Panc1 (cell line): ENCODE measurements around the gene CDR2L. TPM values are rescaled to one million over a fixed set of nuclear protein-coding genes. Genes with fewer than 3 reads are reported as not detected.

Experiments used
- ATAC-seq: fragments of 200-7000 bp; cut with Tn5 transposase; 2 replicates; pipeline ENCODE4 v1.9.1; 2020; ENCODE audit warnings: mild to moderate bottlenecking, moderate library complexity
- BruUV-seq: library from RNA; stranded (reverse); fragments of 400-500 nt; replicated peaks from 2 replicates; lab custom pipeline; 2021; lab: Mats Ljungman, UMichigan
- CTCF ChIA-PET: fragments of 300-600 bp; sonication (Branson Sonifier 250); formaldehyde crosslinking; loops from one replicate; lab custom pipeline; 2022; ENCODE audit warnings: antibody characterized with exemption; lab: Charles Lee
- POLR2A ChIA-PET: fragments of 300-600 bp; sonication (Branson Sonifier 250); formaldehyde crosslinking; loops from one replicate; lab custom pipeline; 2022; ENCODE audit warnings: antibody characterized with exemption; lab: Charles Lee
- DNase-seq: peaks from one replicate; pipeline ENCODE4 v3.0.0-alpha.2; 2010; ENCODE audit warnings: low read depth, low spot score
- H3K27ac ChIP-seq: 2 replicates; pipeline ENCODE4 v1.5.1; 2011; ENCODE audit warnings: mild to moderate bottlenecking, low read length, inconsistent platforms
- H3K27me3 ChIP-seq: fragments of 200-500 bp; sonication (Bioruptor generic); 2 replicates; pipeline ENCODE4 v1.6.0; 2014; ENCODE audit warnings: low read length, inconsistent platforms; ENCODE audit not compliant: control insufficient read depth, insufficient read depth
- H3K36me3 ChIP-seq: fragments of 200-500 bp; sonication (Bioruptor generic); 2 replicates; pipeline ENCODE4 v1.5.1; 2014; ENCODE audit warnings: inconsistent platforms, mild to moderate bottlenecking, low read length, moderate library complexity; ENCODE audit not compliant: control insufficient read depth, insufficient read depth
- H3K4me1 ChIP-seq: 2 replicates; pipeline ENCODE4 v1.5.1; 2011; ENCODE audit warnings: inconsistent platforms, mild to moderate bottlenecking, low read length, moderate library complexity; ENCODE audit not compliant: control insufficient read depth, insufficient read depth
- H3K4me3 ChIP-seq, 2 experiments: 2 replicates each; pipeline ENCODE4 v1.5.1; 2011 to 2012; ENCODE audit warnings: low read depth in 2 of 2, low read length in 2 of 2, mild to moderate bottlenecking in 2 of 2, inconsistent platforms in 1 of 2, moderate library complexity in 1 of 2
- H3K9me3 ChIP-seq: fragments of 200-500 bp; sonication (Bioruptor generic); 2 replicates; pipeline ENCODE4 v1.5.1; 2014; ENCODE audit warnings: low read depth, mild to moderate bottlenecking, inconsistent platforms, low read length, moderate library complexity; ENCODE audit not compliant: control insufficient read depth, insufficient read depth
- CTCF ChIP-seq: fragments of 450-650 bp; IDR thresholded peaks from 2 replicates; pipeline ENCODE4 v1.5.1; 2017; ENCODE audit warnings: mild to moderate bottlenecking
- POLR2AphosphoS5 ChIP-seq: IDR thresholded peaks from 2 replicates; pipeline ENCODE4 v1.6.1; 2012; ENCODE audit warnings: mild to moderate bottlenecking, low read depth, low read length, moderate library complexity
- REST ChIP-seq, 2 experiments: IDR thresholded peaks; 2 replicates each; pipeline ENCODE4 v1.6.1; 2011 to 2012; ENCODE audit warnings: low read depth in 2 of 2, control low read depth in 1 of 2, low read length in 1 of 2, mild to moderate bottlenecking in 1 of 2, moderate library complexity in 1 of 2; ENCODE audit not compliant: insufficient read depth in 1 of 2
- SIN3A ChIP-seq: IDR thresholded peaks from 2 replicates; pipeline ENCODE4 v1.6.1; 2012; ENCODE audit warnings: low read depth, mild to moderate bottlenecking, low read length, moderate library complexity, borderline replicate concordance; ENCODE audit not compliant: insufficient read depth
- TCF7L2 ChIP-seq: IDR thresholded peaks from 2 replicates; pipeline ENCODE4 v1.6.1; 2011; ENCODE audit warnings: mild to moderate bottlenecking, low read depth, low read length, inconsistent platforms
- in situ Hi-C: cut with HindIII; loops from 2 replicates; pipeline ENCODE4 v1.10.0; 2016; ENCODE audit warnings: low sequenced_read_pairs, low pct_unique_long_range_greater_than_20kb
- intact Hi-C: fragments of 100-400 bp; cut with micrococcal nuclease; formaldehyde crosslinking; loops from one replicate; pipeline ENCODE4 v1.10.0; 2022; ENCODE audit not compliant: unreplicated experiment
- total RNA-seq: library from RNA; stranded (reverse); gene quantifications from one replicate; pipeline ENCODE4 v1.2.1, GENCODE V29; 2021; ENCODE audit not compliant: unreplicated experiment

Gene CDR2L
- total RNA-seq, 1 experiment from 2014 or later, result 32.0 TPM

- Histone ChIP-seq H3K9me3 (no peaks in the 10 kb centered on the region), H3K4me3 (no peak overlapping the region), H3K4me1 (peaks cover 21% of the 10 kb centered on the region), H3K27me3 (no peaks in the 10 kb centered on the region), H3K27ac (no peak overlapping the region; the same call in 1 of the 2 replicates), H3K36me3 (peaks cover 3% of the 10 kb centered on the region; the same call in 1 of the 2 replicates)
- TF ChIP-seq REST (IDR thresholded peaks at IDR 0.05; ENCODE audit: insufficient read depth in 1 of 2, low read depth in 2 of 2, low read length in 1 of 2) (no peak), CTCF (no peak; the same call in 1 of the 2 replicates), POLR2AphosphoS5 (no peak), TCF7L2 (no peak), SIN3A (no peak)
- in situ Hi-C loops, result no loop called here
- POLR2A ChIA-PET, result interaction anchor here (0.6 to 1.7 kb wide), 4 partner anchors 22 to 50 kb away, joined by 3 to 5 read pairs (median 5); partner anchors contain the start of genes ATP5PD, CDR2L and KCTD2
- DNase-seq (no peak), ATAC-seq (no peak)
- CTCF ChIA-PET, result interaction anchor here (0.6 to 3.9 kb wide), 5 partner anchors 44 to 148 kb away, joined by 3 to 33 read pairs (median 5); no protein-coding TSS in a partner anchor
- no TSS peak for BruUV-seq
- intact Hi-C loops, result no loop called here
These were observed 23.4 kb downstream of the CDR2L start for GRCh38 chr17:75010683-75011400.

- BruUV-seq, result no TSS peak
- peaks cover 3% of the 10 kb centered on the region; the same call in 1 of the 2 replicates for H3K36me3 ChIP-seq
- in situ Hi-C loops (no loop called here), intact Hi-C loops (no loop called here)
- peaks cover 21% of the 10 kb centered on the region for H3K4me1 ChIP-seq
- CTCF ChIA-PET, result interaction anchor here (0.6 to 3.9 kb wide), 6 partner anchors 23 to 149 kb away, joined by 3 to 33 read pairs (median 4); no protein-coding TSS in a partner anchor
- peak overlapping the region; percentile 78 to 82 for H3K4me3 ChIP-seq
- peak overlapping the region; percentile 78 for H3K27ac ChIP-seq
- no peaks in the 10 kb centered on the region for H3K9me3 ChIP-seq
- DNase-seq (no peak), ATAC-seq (peak; percentile 51)
- POLR2A ChIA-PET, result interaction anchor here (1.0 to 1.7 kb wide), 6 partner anchors 17 to 50 kb away, joined by 3 to 5 read pairs (median 4); partner anchors contain the start of gene CDR2L
- H3K27me3 ChIP-seq, result no peaks in the 10 kb centered on the region
- TF ChIP-seq SIN3A, result no peak
- no peak for TF ChIP-seq POLR2AphosphoS5
- TF ChIP-seq REST (IDR thresholded peaks at IDR 0.05; ENCODE audit: insufficient read depth in 1 of 2, low read depth in 2 of 2, low read length in 1 of 2), result no peak
- no peak for TF ChIP-seq TCF7L2
- no peak for TF ChIP-seq CTCF
These were observed 24.1 kb downstream of the CDR2L start for GRCh38 chr17:75011401-75012095.
